ENCODE results near the gene ABLIM1.

The ABLIM1 gene

DNA sequence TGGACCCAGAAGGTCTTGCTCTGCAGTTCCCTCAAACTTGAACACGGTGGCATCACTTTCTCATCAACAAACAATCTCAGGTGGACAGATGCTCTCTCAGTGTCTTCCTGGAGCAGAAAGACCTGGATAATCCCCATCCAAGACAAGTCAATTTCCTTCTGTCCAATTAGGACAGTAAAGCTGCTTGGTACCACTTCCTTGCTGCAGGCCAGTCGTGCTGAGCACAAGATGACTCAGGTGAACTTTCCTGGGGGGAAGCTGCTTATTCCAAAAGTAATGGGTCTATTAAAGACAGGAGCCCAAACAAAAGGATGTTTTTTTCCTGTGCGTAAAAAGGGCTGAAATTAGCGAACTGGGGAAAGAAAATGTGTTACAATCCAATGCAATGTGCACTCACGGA lies 146.2 kb downstream of the ABLIM1 start:
- DNase-seq = no peak

DNA sequence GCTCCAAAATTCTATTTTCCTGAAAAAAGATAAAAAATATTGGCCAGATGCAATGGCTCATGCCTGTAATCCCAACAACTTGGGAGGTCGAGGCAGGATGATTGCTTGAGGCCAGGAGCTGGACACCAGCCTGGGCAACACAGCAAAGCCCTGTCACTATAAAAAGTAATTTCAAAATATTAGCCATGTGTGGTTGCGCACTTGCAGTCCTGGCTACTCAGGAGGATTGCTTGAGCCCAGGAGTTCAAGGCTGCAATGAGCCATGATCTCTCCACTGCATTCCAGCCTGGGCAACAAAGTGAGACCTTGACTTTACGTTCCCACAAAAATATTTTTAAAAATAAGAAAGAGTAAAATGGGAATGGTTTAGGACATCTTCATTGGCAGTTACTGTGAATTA lies 149.7 kb downstream of the ABLIM1 start:
- DNase-seq = no peak

DNA sequence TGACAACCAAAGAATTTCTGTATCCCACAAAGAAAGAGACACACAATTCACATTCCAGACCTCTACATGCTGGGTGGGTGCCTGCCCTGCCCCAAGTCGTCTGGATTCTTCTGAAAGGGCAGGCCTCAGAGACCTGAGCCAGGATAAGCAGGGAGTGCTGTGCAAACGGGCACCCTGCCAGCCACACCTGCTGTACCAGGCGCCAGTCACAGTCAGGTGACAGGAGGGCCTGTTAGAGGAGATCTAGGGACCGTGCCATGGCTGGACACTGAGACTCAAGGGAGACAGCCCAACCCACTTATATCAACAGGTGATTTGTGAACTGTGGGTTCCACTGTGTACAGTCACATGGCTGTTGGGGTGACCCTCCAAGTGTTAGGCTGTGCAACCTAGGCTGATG lies 150.6 kb downstream of the ABLIM1 start:
- no peak for DNase-seq

- DNase-seq = no peak
Observed at GRCh38 chr10:114506871-114507385, 151.1 kb downstream of the ABLIM1 start.

GRCh38 chr10:114504769-114505579 lies 153.1 kb downstream of the ABLIM1 start:
- DNase-seq = no peak

DNA sequence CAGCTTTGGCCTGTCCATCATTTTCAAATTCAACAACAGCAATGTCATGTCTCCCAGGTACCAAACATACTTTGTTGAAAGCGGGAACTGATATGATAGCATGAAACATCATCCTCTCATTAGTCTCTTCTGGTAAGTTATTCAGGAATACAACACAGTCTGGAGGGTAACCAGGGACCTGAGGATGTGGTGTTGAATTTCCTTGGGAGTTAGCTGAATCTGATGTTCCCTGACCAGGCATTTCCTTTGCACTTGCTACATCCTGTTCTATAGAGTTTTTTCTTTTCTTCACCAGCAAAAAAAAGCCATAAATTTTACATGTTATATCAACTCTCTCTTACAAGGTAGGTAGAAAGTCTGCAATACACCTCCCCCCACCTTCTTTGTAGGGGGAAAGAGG lies 156.0 kb downstream of the ABLIM1 start:
- no peak for DNase-seq

DNA sequence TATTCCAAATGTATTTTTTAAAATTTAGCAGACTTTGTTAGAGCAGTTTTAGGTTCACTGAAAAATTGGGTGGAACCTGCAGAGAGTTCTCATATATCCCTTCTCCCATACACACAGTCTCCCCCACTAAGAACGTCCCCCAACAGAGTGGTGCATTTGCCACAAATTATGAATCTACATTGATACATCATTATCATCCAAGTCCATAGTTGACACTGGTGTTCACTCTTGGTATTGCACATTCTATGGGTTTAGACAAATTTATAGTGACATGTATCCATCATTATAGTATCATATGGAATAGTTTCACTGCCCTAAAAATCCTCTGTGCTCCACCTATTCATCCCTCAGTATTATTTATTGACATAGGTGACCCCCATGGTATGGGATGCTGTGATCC lies 156.4 kb downstream of the ABLIM1 start:
- DNase-seq = no peak

DNA sequence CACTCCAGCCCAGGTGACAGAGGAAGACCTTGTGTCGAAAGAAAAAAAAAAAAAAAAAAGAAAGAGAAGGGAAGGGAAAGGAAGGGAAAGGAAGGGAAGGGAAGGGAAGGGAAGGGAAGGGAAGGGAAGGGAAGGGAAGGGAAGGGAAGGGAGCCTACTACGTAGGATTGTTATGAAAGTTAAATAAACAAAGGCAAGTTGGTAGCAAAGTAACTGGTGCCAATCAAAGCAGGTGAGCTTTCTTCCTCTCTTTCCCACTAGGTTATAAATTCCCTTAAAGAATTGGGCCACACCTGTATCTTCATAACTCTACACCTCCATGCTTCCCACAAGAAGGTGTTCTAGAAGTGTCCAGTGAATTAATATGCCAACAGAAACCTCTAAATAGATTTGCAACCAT lies 157.4 kb downstream of the ABLIM1 start:
- DNase-seq = no peak

DNA sequence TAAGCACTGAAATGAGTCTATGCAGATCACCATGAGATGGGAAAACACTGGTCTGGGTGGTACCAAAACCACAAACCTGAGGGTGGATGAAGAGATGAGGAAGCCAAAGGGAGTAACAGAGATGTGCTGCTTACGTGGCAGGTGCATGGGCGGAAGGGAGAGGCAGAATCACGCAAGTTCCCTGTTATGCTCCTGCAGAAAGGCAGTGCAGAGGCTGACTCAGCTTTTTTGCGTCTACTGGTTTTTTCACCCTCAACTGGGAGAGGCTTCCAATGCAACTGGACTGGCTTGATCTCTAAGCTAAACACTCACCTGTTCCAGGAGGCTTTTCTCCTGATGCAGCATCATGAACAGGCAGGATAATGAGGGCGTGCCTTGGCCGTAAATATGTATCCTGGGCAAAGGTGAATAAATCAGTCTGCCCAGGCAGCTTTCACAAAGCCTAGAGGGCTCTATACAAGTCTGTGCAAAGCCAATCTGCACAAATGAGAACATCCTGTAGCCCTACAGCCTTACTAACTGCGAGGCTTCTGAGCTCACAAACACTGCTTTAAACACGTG lies 158.4 kb downstream of the ABLIM1 start:
- DNase-seq = peak; percentile 27

GRCh38 chr10:114499116-114499515 lies 159.0 kb downstream of the ABLIM1 start:
- DNase-seq = no peak

GRCh38 chr10:114498413-114499111 lies 159.5 kb downstream of the ABLIM1 start:
- DNase-seq = no peak

GRCh38 chr10:114495303-114495702 lies 162.8 kb downstream of the ABLIM1 start:
- no peak for DNase-seq

- DNase-seq = no peak
Observed at GRCh38 chr10:114492351-114493037, 165.6 kb downstream of the ABLIM1 start.

GRCh38 chr10:114491933-114492332 lies 166.1 kb downstream of the ABLIM1 start:
- no peak for DNase-seq

- no peak for DNase-seq
Observed at GRCh38 chr10:114491419-114491818, 166.7 kb downstream of the ABLIM1 start.

DNA sequence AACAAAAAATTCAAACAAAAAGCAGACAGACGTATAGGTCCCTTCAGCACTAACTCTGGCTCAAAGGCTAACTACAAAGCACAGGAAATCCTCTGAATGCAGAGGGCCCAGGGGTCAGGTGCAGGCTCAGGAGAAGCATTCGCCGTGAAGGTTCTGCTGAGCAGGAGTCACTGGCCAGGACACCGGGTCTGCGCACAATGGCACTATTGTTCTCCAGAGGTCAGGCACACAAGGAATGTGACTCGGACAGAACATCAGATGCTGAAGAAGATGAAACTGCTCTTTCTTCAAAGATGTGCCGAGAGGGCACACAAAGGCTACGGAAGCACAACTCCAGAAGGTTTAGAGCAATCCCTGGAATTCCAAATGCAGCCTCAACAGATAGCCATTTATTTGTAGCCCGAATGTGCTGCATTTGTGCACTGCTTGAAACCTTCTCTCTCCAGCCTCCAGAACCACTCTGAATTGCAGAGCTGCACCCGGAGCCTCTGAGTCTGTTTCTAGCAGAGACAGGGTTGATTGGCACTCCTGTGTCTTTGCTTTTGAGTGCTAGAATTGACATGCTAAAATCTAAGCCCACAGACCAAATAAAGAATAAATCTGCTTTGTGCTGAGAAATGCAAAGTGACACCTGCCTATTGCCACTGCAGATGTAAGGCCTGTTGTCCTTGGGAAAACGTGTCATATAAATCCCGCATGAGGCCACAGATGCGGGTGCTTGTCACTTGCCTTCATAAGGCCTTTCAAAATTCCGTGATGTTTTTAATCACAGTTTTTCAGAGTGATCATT lies 168.4 kb downstream of the ABLIM1 start:
- DNase-seq = no peak

DNA sequence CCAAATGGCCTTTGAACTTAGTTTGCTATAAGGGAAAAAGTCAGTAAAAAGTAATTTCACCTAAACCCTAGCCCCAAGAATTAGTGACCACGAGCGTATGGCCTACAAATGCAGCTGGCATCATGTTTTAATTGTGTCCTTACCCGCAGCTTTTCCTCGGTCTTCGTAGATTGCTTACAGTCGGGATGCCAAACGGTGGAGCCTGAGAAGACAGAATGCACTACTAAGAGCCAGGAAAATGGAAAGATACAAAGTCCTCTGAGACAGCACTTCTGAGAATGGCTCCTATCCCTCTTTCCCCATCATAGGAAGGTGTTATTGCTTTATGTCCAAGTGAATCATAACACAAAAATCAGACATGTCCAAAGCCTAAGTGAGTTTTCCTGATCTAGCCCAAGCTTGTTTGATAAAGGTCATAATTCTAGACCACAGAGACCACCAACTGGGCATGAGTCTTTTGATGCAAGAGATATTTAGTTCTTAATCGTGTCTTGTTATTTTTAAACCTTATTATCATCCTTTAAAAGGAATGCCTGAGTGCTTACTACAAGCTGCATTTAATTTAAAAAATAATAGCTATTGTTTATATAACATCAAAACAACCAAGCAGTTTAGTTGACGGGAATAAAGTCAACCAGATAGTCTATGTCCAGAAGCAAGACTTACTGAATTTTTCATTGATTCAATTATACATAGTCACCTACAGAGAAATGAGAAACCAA lies 170.1 kb downstream of the ABLIM1 start:
- DNase-seq = no peak

DNA sequence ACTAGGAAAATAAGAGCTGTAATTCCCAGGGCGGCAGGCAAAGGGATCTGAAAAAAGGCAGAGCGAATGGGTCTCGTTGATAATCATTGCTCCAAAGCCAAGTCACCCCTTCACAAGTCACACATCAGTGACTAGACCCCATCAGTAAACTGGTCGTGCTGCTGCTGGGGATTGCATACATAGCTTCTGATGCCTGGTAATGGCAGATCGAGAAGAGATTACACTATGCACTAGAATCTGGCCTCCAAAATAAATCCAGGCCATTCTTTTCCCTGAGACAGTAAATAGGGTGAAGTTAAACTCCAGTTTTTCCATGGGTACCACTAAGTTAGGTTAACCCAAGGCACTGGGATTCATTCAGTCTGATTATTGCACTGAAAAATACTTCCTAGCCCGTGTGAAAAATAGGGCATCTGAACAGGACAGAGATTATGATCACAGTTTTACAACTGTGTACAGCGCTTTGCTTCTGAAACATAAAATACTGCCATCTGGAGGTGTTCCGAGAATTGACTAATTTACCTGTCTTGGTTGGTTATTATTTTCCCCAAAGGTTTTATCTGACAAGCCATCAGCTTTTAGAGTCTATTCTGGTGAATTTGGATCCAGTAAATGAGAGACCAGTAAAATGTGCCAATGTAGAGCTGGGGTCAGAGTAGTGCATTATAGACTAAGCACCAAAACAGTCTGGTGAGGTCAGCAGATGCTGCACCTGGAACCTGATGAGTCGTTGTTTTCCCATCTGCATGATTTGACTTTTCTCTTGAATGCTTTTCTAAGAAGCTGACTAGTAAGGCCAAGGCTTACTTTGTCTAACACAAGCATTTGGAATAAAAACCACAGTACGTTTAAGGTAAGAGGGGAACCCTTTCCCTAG lies 170.9 kb downstream of the ABLIM1 start:
- DNase-seq = no peak

DNA sequence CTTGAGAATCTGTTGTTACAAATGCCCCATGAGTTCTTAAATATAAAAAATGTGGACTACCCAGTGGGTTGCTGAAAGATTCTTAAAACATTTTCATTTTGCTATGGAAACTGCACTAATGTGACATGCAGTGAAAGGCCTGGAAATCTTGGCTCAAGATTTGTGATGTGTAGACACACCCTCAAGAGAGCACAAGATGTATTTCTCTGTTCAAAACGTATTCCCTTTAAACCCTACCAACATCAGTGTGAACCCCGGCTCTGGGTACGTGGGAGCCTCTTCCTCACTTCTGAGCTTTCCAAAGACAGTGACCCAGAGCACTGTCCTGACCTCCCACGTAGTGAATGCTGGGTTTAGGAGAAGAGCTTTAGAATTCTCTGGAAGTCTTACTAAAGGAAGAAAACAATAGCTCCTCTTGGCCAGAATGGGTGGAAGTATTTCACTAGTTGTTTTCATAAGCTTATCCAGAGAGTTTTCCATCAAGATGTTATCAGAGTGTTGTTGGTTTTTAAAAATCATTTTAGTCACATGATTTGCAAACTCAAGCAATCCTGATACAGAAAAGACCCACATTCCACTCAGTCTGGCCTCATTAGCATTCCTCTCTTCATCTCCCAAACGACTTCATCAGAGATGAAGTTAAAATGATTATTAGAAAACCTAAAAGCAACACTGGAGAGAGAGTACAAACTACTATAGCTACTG lies 172.2 kb downstream of the ABLIM1 start:
- no peak for DNase-seq

DNA sequence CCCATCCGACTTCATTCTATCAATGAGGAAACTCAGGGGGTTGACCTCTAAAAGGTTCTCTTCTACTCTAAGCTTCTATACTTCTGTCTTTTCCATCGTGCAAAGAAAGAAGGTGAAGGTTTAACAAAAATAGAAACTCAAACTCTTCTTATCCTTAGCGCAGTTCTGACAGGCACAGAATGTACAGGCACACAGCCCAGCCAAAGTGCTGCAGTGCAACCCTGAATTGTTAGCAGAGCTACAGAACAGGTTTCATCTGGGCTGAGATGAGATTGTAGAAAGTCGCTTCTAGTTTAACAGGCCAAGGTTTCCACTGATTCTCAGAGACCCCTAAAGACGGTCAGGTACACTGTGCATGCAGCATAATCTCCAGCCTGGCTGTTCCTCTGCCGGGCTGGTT lies 174.5 kb downstream of the ABLIM1 start:
- DNase-seq = no peak
